CD4-positive, alpha-beta T cell (primary cell): Measurements from ENCODE around the gene TMEM74B. TPM values are rescaled to one million over a fixed set of nuclear protein-coding genes. Genes with fewer than 3 reads are reported as not detected.

ENCODE experiments used
- ATAC-seq: fragments of 200-7000 bp; cut with Tn5 transposase; one replicate; pipeline ENCODE4 v1.10.0; 2022; ENCODE audit warnings: mild to moderate bottlenecking; ENCODE audit not compliant: poor library complexity
- CTCF ChIA-PET: fragments of 350-600 bp; sonication (Branson Sonifier 250); formaldehyde crosslinking; loops from one replicate; lab custom pipeline; 2021; ENCODE audit warnings: antibody characterized with exemption, inconsistent platforms; lab: Charles Lee
- POLR2A ChIA-PET: fragments of 350-600 bp; sonication (Branson Sonifier 250); formaldehyde crosslinking; loops from one replicate; lab custom pipeline; 2021; ENCODE audit warnings: antibody characterized with exemption, inconsistent platforms; lab: Charles Lee
- DNase-seq, 14 experiments: peaks; one replicate each; pipeline ENCODE4 v3.0.0-alpha.2; 2013 to 2020; ENCODE audit warnings: mixed read lengths in 2 of 14
- H3K27ac ChIP-seq, 2 donors: one replicate each; pipeline versions ENCODE4 v1.5.1 to v1.7.0; 2013; ENCODE audit warnings: low read length in 2 of 2, low read depth in 1 of 2, mild to moderate bottlenecking in 1 of 2
- H3K27me3 ChIP-seq, 2 experiments: 1 replicate in 1 of 2; 2 replicates in 1 of 2; pipeline versions ENCODE4 v1.6.1 to v1.7.0; 2013; ENCODE audit warnings: low read length in 2 of 2, control low read depth in 1 of 2, mild to moderate bottlenecking in 1 of 2, moderate library complexity in 1 of 2; ENCODE audit not compliant: insufficient read depth in 2 of 2, control insufficient read depth in 1 of 2
- H3K36me3 ChIP-seq: one replicate; pipeline ENCODE4 v1.6.1; 2013; ENCODE audit warnings: low read length, control low read depth; ENCODE audit not compliant: insufficient read depth
- H3K4me1 ChIP-seq: one replicate; pipeline ENCODE4 v1.6.1; 2013; ENCODE audit warnings: low read length, control low read depth; ENCODE audit not compliant: insufficient read depth
- H3K4me3 ChIP-seq: one replicate; pipeline ENCODE4 v1.5.1; 2013; ENCODE audit warnings: mild to moderate bottlenecking, low read length, moderate library complexity
- H3K9me3 ChIP-seq, 2 experiments: 1 replicate in 1 of 2; 2 replicates in 1 of 2; pipeline versions ENCODE4 v1.6.1 to v1.7.0; 2013; ENCODE audit warnings: low read length in 2 of 2, mild to moderate bottlenecking in 2 of 2, control low read depth in 1 of 2, moderate library complexity in 1 of 2; ENCODE audit not compliant: control insufficient read depth in 1 of 2, insufficient read depth in 1 of 2
- H3K27ac Mint-ChIP-seq: one replicate; pipeline ENCODE4 v1.8.0; 2020; ENCODE audit warnings: mixed read lengths
- H3K27me3 Mint-ChIP-seq: one replicate; pipeline ENCODE4 v1.8.0; 2021; ENCODE audit warnings: mixed read lengths
- H3K36me3 Mint-ChIP-seq: one replicate; pipeline ENCODE4 v1.8.0; 2021; ENCODE audit warnings: low read depth, mixed read lengths
- H3K4me1 Mint-ChIP-seq: one replicate; pipeline ENCODE4 v1.8.0; 2021; ENCODE audit warnings: low read depth, mixed read lengths
- H3K4me3 Mint-ChIP-seq: one replicate; pipeline ENCODE4 v1.8.0; 2020; ENCODE audit warnings: mild to moderate bottlenecking, mixed read lengths
- H3K9me3 Mint-ChIP-seq: one replicate; pipeline ENCODE4 v1.8.0; 2020; ENCODE audit warnings: mixed read lengths
- intact Hi-C, 2 experiments: fragments of 100-400 bp; cut with DNase I in 1 of 2; cut with micrococcal nuclease in 1 of 2; formaldehyde crosslinking; loops; one replicate each; pipeline versions ENCODE4 v1.15.1 to v1.9.0; 2023 to 2025; cut with DNase I, micrococcal nuclease
- total RNA-seq, 174 experiments: library from RNA in 2 of 174; stranded (reverse) in 2 of 174; gene quantifications; one replicate each; pipeline ENCODE4 v1.2.3 and lab custom pipeline; 2021 to 2026
- TF ChIP-seq, protein P1 (sequence below): fragments of 200-600 bp; IDR thresholded peaks from one replicate; pipeline ENCODE4 v1.8.0; 2022; ENCODE audit warnings: antibody characterized with exemption, mild to moderate bottlenecking

Gene TMEM74B
- total RNA-seq, 2 experiments from 2014 or later: 0.17 TPM; not detected in 1

DNA sequence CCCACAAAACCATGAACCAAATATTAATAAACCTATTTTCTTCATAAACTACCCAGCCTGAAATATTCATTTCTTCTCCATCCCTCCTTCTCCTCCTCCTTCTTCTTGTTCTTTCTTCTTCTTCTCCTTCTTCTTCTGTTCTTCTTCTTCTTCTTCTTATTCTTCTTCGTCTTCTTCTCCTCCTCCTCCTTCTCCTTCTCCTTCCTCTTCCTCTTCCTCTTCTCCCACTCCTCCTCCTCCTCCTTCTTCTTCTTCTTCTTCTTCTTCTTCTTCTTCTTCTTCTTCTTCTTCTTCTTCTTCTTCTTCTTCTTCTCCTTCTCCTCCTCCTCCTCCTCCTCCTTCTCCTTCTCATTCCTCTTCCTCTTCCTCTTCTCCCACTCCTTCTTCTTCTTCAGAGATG lies 5.0 kb upstream of the TMEM74B start:
- Histone ChIP-seq H3K27me3 (peaks cover under 1 to 7% of the 10 kb centered on the region in 2 experiments), H3K4me1 (peaks cover 4% of the 10 kb centered on the region), H3K4me3 (no peak overlapping the region), H3K27ac (no peak overlapping the region), H3K9me3 (no peaks in the 10 kb centered on the region), H3K36me3 (no peaks in the 10 kb centered on the region)
- intact Hi-C loops: no loop called here
- CTCF ChIA-PET: no interaction called here
- DNase-seq (no peak), ATAC-seq (no peak)
- Mint-ChIP-seq H3K27me3 (peaks cover 10% of the 10 kb centered on the region), H3K9me3 (no peaks in the 10 kb centered on the region), H3K4me1 (peaks cover 4% of the 10 kb centered on the region), H3K27ac (no peak overlapping the region), H3K4me3 (no peak overlapping the region), H3K36me3 (no peaks in the 10 kb centered on the region)
- TF ChIP-seq, protein P1, sequence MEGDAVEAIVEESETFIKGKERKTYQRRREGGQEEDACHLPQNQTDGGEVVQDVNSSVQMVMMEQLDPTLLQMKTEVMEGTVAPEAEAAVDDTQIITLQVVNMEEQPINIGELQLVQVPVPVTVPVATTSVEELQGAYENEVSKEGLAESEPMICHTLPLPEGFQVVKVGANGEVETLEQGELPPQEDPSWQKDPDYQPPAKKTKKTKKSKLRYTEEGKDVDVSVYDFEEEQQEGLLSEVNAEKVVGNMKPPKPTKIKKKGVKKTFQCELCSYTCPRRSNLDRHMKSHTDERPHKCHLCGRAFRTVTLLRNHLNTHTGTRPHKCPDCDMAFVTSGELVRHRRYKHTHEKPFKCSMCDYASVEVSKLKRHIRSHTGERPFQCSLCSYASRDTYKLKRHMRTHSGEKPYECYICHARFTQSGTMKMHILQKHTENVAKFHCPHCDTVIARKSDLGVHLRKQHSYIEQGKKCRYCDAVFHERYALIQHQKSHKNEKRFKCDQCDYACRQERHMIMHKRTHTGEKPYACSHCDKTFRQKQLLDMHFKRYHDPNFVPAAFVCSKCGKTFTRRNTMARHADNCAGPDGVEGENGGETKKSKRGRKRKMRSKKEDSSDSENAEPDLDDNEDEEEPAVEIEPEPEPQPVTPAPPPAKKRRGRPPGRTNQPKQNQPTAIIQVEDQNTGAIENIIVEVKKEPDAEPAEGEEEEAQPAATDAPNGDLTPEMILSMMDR: no peak
- POLR2A ChIA-PET: no interaction called here

DNA sequence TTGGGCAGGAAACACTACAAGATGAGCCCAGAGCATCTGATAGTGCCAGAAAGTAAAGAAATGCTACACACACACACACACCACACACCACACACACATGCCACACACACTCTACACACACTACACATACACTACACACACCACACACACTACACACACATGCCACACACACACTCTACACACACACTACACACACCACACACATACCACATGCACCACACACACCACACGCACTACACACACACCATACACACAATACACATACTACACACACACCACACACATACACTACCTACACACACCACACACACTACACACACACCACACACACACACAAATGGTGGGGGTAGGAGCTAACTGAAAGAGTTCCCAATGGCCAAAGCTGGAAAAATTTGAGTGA lies 3.6 kb upstream of the TMEM74B start:
- TF ChIP-seq, protein P1: no peak
- Mint-ChIP-seq H3K4me1 (peaks cover 12% of the 10 kb centered on the region), H3K36me3 (no peaks in the 10 kb centered on the region), H3K9me3 (no peaks in the 10 kb centered on the region), H3K4me3 (no peak overlapping the region), H3K27ac (no peak overlapping the region), H3K27me3 (peaks cover 25% of the 10 kb centered on the region)
- DNase-seq (no peak), ATAC-seq (no peak)
- peaks cover 13 to 18% of the 10 kb centered on the region in 2 experiments for H3K27me3 ChIP-seq
- ChIA-PET POLR2A (no interaction called here), CTCF (no interaction called here)
- H3K4me1 ChIP-seq: peaks cover 8% of the 10 kb centered on the region
- H3K27ac ChIP-seq: no peak overlapping the region
- H3K36me3 ChIP-seq: no peaks in the 10 kb centered on the region
- no peak overlapping the region for H3K4me3 ChIP-seq
- intact Hi-C loops: no loop called here
- no peaks in the 10 kb centered on the region for H3K9me3 ChIP-seq

DNA sequence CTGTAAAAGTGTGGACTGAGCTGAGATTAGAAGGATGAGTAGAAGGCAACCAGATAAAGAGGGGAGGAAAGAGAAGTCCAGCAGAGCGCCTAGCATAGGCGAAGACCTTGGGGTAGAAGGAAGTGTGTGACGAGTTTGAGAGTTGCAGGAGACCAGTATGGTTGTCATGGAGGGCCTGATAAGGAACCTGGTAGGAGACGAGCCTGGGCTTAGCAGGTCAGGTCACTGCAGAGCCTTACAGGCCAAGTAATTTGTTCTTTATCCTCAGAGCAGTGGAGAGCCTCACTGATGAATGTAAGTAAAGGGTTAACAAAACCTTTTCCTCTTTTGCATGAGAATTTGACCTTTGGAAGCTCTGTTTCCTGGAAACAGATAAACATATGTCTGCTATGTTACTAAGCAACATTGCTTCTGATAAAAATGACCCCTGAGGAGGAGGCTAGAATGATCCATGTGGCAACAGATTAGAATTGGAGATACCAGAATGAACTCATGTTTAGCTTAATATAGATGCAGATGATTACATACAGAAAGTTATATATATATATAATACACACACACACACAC lies 2.9 kb upstream of the TMEM74B start:
- DNase-seq (no peak), ATAC-seq (no peak)
- H3K36me3 ChIP-seq: no peaks in the 10 kb centered on the region
- Mint-ChIP-seq H3K27ac (no peak overlapping the region), H3K4me3 (no peak overlapping the region), H3K4me1 (peaks cover 12% of the 10 kb centered on the region), H3K27me3 (peaks cover 30% of the 10 kb centered on the region), H3K9me3 (no peaks in the 10 kb centered on the region), H3K36me3 (no peaks in the 10 kb centered on the region)
- POLR2A ChIA-PET: no interaction called here
- peaks cover 13 to 20% of the 10 kb centered on the region in 2 experiments for H3K27me3 ChIP-seq
- CTCF ChIA-PET: no interaction called here
- no peak overlapping the region for H3K27ac ChIP-seq
- no peak overlapping the region for H3K4me3 ChIP-seq
- TF ChIP-seq, protein P1: no peak
- intact Hi-C loops: no loop called here
- peaks cover 8% of the 10 kb centered on the region for H3K4me1 ChIP-seq
- H3K9me3 ChIP-seq: no peaks in the 10 kb centered on the region
